K562 (cell line): ENCODE measurements around the gene UCN. TPM values are rescaled to one million over a fixed set of nuclear protein-coding genes. Genes with fewer than 3 reads are reported as not detected.

Experiments used
- BCL6 ChIP-seq: fragments of 250-450 bp; sonication (Bioruptor Pico); IDR thresholded peaks from 2 replicates; pipeline ENCODE4 v1.4.0; 2020
- CHD2 ChIP-seq: IDR thresholded peaks from 2 replicates; pipeline ENCODE4 v1.6.1; 2011; ENCODE audit warnings: low read depth, low read length
- DDX20 ChIP-seq: fragments of 450-650 bp; IDR thresholded peaks from 2 replicates; pipeline ENCODE4 v1.6.1; 2016; ENCODE audit warnings: missing genetic modification characterization, low read depth, mild to moderate bottlenecking, missing compliant biosample characterization, moderate library complexity
- EP300 ChIP-seq: IDR thresholded peaks from 2 replicates; pipeline ENCODE4 v1.6.1; 2012; ENCODE audit warnings: low read length, improper control_type of control experiment
- FOXK2 ChIP-seq, 2 experiments: fragments of 450-650 bp; IDR thresholded peaks in 1 of 2; conservative IDR thresholded peaks in 1 of 2; 2 replicates each; pipeline ENCODE4 v1.6.1; 2016; ENCODE audit warnings: low read depth in 2 of 2, mild to moderate bottlenecking in 1 of 2
- GABPB1 ChIP-seq: sonication (generic); formaldehyde crosslinking; IDR thresholded peaks from 2 replicates; pipeline ENCODE4 v1.8.0; 2022; ENCODE audit warnings: mild to moderate bottlenecking, missing genetic modification reagents
- KLF6 ChIP-seq: fragments of 250-450 bp; sonication (Bioruptor Pico); IDR thresholded peaks from 2 replicates; pipeline ENCODE4 v1.4.0; 2020; ENCODE audit warnings: mild to moderate bottlenecking, moderate library complexity, borderline replicate concordance
- MIER1 ChIP-seq: fragments of 450-650 bp; IDR thresholded peaks from 2 replicates; pipeline ENCODE4 v1.6.1; 2016; ENCODE audit warnings: antibody characterized with exemption, mild to moderate bottlenecking, low read depth
- NR2F6 ChIP-seq: fragments of 450-650 bp; formaldehyde crosslinking; IDR thresholded peaks from 2 replicates; pipeline ENCODE4 v1.4.0; 2020; ENCODE audit warnings: mild to moderate bottlenecking
- NRF1 ChIP-seq, 2 experiments: fragments of 450-650 bp; IDR thresholded peaks in 1 of 2; conservative IDR thresholded peaks in 1 of 2; 2 replicates each; pipeline ENCODE4 v1.6.1; 2014; ENCODE audit warnings: mild to moderate bottlenecking in 2 of 2
- SMARCA4 ChIP-seq: fragments of 450-650 bp; IDR thresholded peaks from 2 replicates; pipeline ENCODE4 v1.6.1; 2016
- TAF9B ChIP-seq: fragments of 450-650 bp; IDR thresholded peaks from 2 replicates; pipeline ENCODE4 v1.6.1; 2018; ENCODE audit warnings: mild to moderate bottlenecking; ENCODE audit not compliant: partially characterized antibody
- TBP ChIP-seq: optimal IDR thresholded peaks from 2 replicates; pipeline ENCODE3; 2011; ENCODE audit warnings: low read depth, low read length, improper control_type of control experiment
- TCFL5 ChIP-seq: fragments of 250-450 bp; sonication (Bioruptor Pico); conservative IDR thresholded peaks from 2 replicates; pipeline ENCODE4 v1.6.1; 2021; ENCODE audit warnings: mild to moderate bottlenecking, moderate library complexity, matching md5 sums
- XRCC4 ChIP-seq: IDR thresholded peaks from one replicate; pipeline ENCODE4 v1.6.1; 2011; ENCODE audit not compliant: insufficient read depth, insufficient read length; ENCODE audit errors: extremely low read depth
- ZNF282 ChIP-seq: sonication (generic); formaldehyde crosslinking; IDR thresholded peaks from 2 replicates; pipeline ENCODE4 v1.8.1; 2023; ENCODE audit warnings: missing genetic modification reagents
- ZNF316 ChIP-seq: fragments of 450-650 bp; IDR thresholded peaks from 2 replicates; pipeline ENCODE4 v1.6.1; 2016
- ZNF696 ChIP-seq: fragments of 250-450 bp; sonication (Bioruptor Pico); conservative IDR thresholded peaks from 2 replicates; pipeline ENCODE4 v1.4.0; 2020; ENCODE audit warnings: mild to moderate bottlenecking, moderate library complexity
- ZNF77 ChIP-seq: fragments of 250-450 bp; sonication (Bioruptor Pico); IDR thresholded peaks from 2 replicates; pipeline ENCODE4 v1.5.0; 2020
- ZSCAN32 ChIP-seq: fragments of 450-650 bp; formaldehyde crosslinking; IDR thresholded peaks from 2 replicates; pipeline ENCODE4 v1.4.0; 2020; ENCODE audit warnings: mild to moderate bottlenecking, moderate library complexity
- polyA plus RNA-seq, 8 experiments: library from polyadenylated mRNA; depleted of rRNA in 4 of 8; stranded (reverse) in 5 of 8; unstranded in 3 of 8; fragments of >200 nt; fragmentation: Nextera tagmentation in 2 of 8; fragmentation: Illumina TruSeq in 1 of 8; extraction: Ambion mirVana in 2 of 8; extraction: Trizol in 1 of 8; gene quantifications; 2 replicates each; pipeline versions ENCODE4 v1.2.1 to v1.2.3, GENCODE V29; 2011 to 2014; ENCODE audit warnings: inconsistent platforms in 1 of 8, missing spikeins in 1 of 8
- total RNA-seq, 7 experiments: library from RNA; depleted of rRNA in 6 of 7; stranded (reverse); fragments of >200 nt in 6 of 7; fragmentation: Illumina TruSeq in 2 of 7; extraction: Trizol in 2 of 7; gene quantifications; 2 replicates each; pipeline versions ENCODE4 v1.2.1 to v1.2.3, GENCODE V29; 2011 to 2021; ENCODE audit warnings: low replicate concordance in 1 of 7
- TF ChIP-seq, protein P1 (sequence below), 2 experiments: fragments of 200-800 bp in 1 of 2; sonication (Bioruptor generic) in 1 of 2; sonication (generic) in 1 of 2; formaldehyde crosslinking in 1 of 2; IDR thresholded peaks in 1 of 2; conservative IDR thresholded peaks in 1 of 2; 2 replicates each; pipeline versions ENCODE4 v1.5.0 to v1.6.1; 2016 to 2020; ENCODE audit warnings: missing compliant biosample characterization in 1 of 2, missing genetic modification characterization in 1 of 2, missing genetic modification reagents in 1 of 2
- TF ChIP-seq, protein P2 (sequence below): fragments of 250-450 bp; sonication (Bioruptor Pico); IDR thresholded peaks from 2 replicates; pipeline ENCODE4 v1.5.1; 2021; ENCODE audit warnings: mild to moderate bottlenecking

Gene UCN
- total and polyA plus RNA-seq, 9 of the 15 experiments (the other 6 are each of a cell fraction or from before 2014, with no cell fraction given) = 0.10 to 2.7 (median 0.43) TPM

DNA sequence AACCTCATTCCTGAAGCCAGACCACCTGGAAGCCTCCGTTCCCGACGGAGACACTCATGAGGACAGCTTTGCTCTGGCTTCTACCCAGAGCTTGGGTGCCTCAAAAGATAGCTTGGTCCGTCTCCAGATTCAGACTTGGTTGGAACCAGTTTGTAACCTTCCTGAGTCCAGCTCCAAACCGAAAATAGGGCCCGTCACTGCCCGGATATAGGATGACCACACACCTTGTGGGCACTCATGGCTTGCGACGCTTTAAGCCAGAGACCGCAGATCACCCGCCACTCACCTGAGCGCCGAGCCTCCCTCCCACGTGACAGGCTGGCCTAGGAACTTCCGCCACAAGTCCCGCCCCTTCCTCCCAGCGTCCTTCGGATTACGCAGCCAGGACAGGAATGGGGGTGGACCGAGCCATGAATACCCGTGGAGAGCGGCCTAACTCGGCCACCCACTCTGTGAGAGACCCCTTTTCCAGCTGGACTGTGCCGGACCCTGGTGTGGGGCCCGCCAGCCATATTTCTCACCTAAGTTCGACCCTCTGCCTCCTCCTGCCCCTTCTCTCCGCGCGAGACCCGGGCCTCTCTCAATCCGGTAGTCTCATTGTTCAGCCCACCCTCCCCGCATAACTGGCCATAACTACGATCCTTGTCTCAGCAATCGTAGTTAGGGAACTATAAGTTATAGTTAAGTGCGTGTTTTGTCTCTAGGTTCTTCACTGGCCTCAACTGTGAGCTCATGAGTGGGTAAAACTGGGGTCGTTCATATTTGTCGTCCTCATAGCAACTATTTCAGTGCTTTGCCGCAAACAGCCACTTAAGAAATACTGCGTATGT lies 14.7 kb upstream of the UCN start, which contains the start of gene MPV17 (continued):
- no peak for TF ChIP-seq MIER1
- no peak for TF ChIP-seq DDX20 (tag)
- TF ChIP-seq ZNF696 (CRISPR knock-in tag) = no peak
- TF ChIP-seq KLF6 = no peak
- TF ChIP-seq, protein P1, sequence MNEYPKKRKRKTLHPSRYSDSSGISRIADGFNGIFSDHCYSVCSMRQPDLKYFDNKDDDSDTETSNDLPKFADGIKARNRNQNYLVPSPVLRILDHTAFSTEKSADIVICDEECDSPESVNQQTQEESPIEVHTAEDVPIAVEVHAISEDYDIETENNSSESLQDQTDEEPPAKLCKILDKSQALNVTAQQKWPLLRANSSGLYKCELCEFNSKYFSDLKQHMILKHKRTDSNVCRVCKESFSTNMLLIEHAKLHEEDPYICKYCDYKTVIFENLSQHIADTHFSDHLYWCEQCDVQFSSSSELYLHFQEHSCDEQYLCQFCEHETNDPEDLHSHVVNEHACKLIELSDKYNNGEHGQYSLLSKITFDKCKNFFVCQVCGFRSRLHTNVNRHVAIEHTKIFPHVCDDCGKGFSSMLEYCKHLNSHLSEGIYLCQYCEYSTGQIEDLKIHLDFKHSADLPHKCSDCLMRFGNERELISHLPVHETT (CRISPR knock-in tag; conservative IDR thresholded peaks at IDR 0.05 in 1 of 2, IDR thresholded peaks at IDR 0.05 in 1 of 2) = 0 out of 4 replicates have a peak, but pooled peaks of 1 of the 2 experiments have one; percentile 28
- TF ChIP-seq TAF9B = peak; percentile 86
- peak; percentile 10; the same call in 1 of the 2 replicates for TF ChIP-seq NR2F6 (CRISPR knock-in tag)
- TF ChIP-seq ZNF282 (CRISPR knock-in tag) = no peak
- TF ChIP-seq NRF1 (conservative IDR thresholded peaks at IDR 0.05 in 1 of 2, IDR thresholded peaks at IDR 0.05 in 1 of 2) = peak; percentile 32 to 50; a peak in 3 of 4 replicates
- TF ChIP-seq TBP = peak; percentile 80
- TF ChIP-seq GABPB1 (CRISPR knock-in tag) = peak; percentile 92
- no peak for TF ChIP-seq TCFL5 (CRISPR knock-in tag)
- TF ChIP-seq SMARCA4 = peak; percentile 14; the same call in 1 of the 2 replicates
- peak; percentile 63 for TF ChIP-seq ZSCAN32 (CRISPR knock-in tag)
- TF ChIP-seq ZNF316 = no peak
- TF ChIP-seq FOXK2 (conservative IDR thresholded peaks at IDR 0.05 in 1 of 2, IDR thresholded peaks at IDR 0.05 in 1 of 2; ENCODE audit: low read depth in 2 of 2) = peak; percentile 70 to 81
- peak; percentile 56; the same call in 1 of the 2 replicates for TF ChIP-seq CHD2
- TF ChIP-seq, protein P2, sequence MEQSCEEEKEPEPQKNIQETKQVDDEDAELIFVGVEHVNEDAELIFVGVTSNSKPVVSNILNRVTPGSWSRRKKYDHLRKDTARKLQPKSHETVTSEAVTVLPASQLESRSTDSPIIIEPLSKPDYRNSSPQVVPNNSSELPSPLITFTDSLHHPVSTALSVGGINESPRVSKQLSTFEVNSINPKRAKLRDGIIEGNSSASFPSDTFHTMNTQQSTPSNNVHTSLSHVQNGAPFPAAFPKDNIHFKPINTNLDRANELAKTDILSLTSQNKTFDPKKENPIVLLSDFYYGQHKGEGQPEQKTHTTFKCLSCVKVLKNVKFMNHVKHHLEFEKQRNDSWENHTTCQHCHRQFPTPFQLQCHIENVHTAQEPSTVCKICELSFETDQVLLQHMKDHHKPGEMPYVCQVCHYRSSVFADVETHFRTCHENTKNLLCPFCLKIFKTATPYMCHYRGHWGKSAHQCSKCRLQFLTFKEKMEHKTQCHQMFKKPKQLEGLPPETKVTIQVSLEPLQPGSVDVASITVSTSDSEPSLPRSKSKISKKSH (CRISPR knock-in tag) = no peak
- TF ChIP-seq ZNF77 (CRISPR knock-in tag) = 0 out of 2 replicates have a peak, but pooled peaks have one; percentile 47
- TF ChIP-seq EP300 = 0 out of 2 replicates have a peak, but pooled peaks have one; percentile 28
- TF ChIP-seq BCL6 = no peak
- no peak for TF ChIP-seq XRCC4
